H1 (cell line): ENCODE measurements around the gene PLTP. TPM values are rescaled to one million over a fixed set of nuclear protein-coding genes. Genes with fewer than 3 reads are reported as not detected.

Experiments
- CTCF ChIA-PET: fragments of 300-600 bp; sonication (Branson Sonifier 250); formaldehyde crosslinking; loops from one replicate; lab custom pipeline; 2021; ENCODE audit not compliant: partially characterized antibody; lab: Charles Lee
- POLR2A ChIA-PET: fragments of 300-600 bp; sonication (Branson Sonifier 250); formaldehyde crosslinking; loops from one replicate; lab custom pipeline; 2021; ENCODE audit warnings: inconsistent platforms; ENCODE audit not compliant: partially characterized antibody; lab: Charles Lee
- DNase-seq, 2 experiments: peaks; one replicate each; pipeline versions ENCODE4 v3.0.0 to v3.0.0-alpha.2; 2010 to 2022; ENCODE audit warnings: low spot score in 2 of 2, low read depth in 1 of 2, mixed read lengths in 1 of 2
- FAIRE-seq: peaks from 2 replicates; lab custom pipeline; 2011; peaks lifted over from hg19 to GRCh38; lab: Jason Lieb, UNC
- H2AFZ ChIP-seq: 2 replicates; pipeline ENCODE4 v1.8.1; 2012; ENCODE audit warnings: low read length, inconsistent platforms
- H2AK5ac ChIP-seq: 2 replicates; pipeline ENCODE4 v1.6.1; 2013; ENCODE audit warnings: low read depth, low read length
- H2BK120ac ChIP-seq: replicated peaks from 2 replicates; pipeline ENCODE3; 2013; ENCODE audit warnings: low read depth, low read length, inconsistent platforms
- H2BK12ac ChIP-seq: 2 replicates; pipeline ENCODE4 v1.6.1; 2013; ENCODE audit warnings: low read depth, low read length
- H2BK15ac ChIP-seq: 2 replicates; pipeline ENCODE4 v1.6.1; 2013; ENCODE audit warnings: low read length
- H2BK20ac ChIP-seq: 2 replicates; pipeline ENCODE4 v1.6.1; 2013; ENCODE audit warnings: low read length
- H2BK5ac ChIP-seq: 2 replicates; pipeline ENCODE4 v1.6.1; 2013; ENCODE audit warnings: low read depth, low read length
- H3K14ac ChIP-seq: 2 replicates; pipeline ENCODE4 v1.6.1; 2013; ENCODE audit warnings: inconsistent platforms; ENCODE audit not compliant: insufficient read length
- H3K18ac ChIP-seq: 2 replicates; pipeline ENCODE4 v1.6.1; 2013; ENCODE audit warnings: low read length; ENCODE audit errors: extremely low read depth
- H3K23ac ChIP-seq: 2 replicates; pipeline ENCODE4 v1.6.1; 2013; ENCODE audit warnings: inconsistent platforms; ENCODE audit not compliant: insufficient read length
- H3K23me2 ChIP-seq: 2 replicates; pipeline ENCODE4 v1.6.1; 2013; ENCODE audit warnings: low read depth, low read length
- H3K27ac ChIP-seq: 2 replicates; pipeline ENCODE4 v1.6.1; 2011; ENCODE audit warnings: low read depth, low read length, inconsistent platforms
- H3K27me3 ChIP-seq, 4 experiments: replicated peaks in 1 of 4; 1 replicate in 1 of 4; 2 replicates in 3 of 4; pipeline versions ENCODE4 v1.6.1 to v1.8.1; 2011 to 2013; ENCODE audit warnings: low read length in 3 of 4, mild to moderate bottlenecking in 3 of 4, inconsistent platforms in 2 of 4, mixed read lengths in 2 of 4, moderate library complexity in 1 of 4; ENCODE audit not compliant: control insufficient read depth in 3 of 4, insufficient read depth in 3 of 4; ENCODE audit errors: extremely low read depth in 1 of 4
- H3K36me3 ChIP-seq, 4 experiments: 2 replicates each; pipeline versions ENCODE4 v1.6.1 to v1.8.1; 2011 to 2013; ENCODE audit warnings: mild to moderate bottlenecking in 4 of 4, low read length in 3 of 4, moderate library complexity in 2 of 4, control low read depth in 1 of 4, inconsistent platforms in 1 of 4; ENCODE audit not compliant: insufficient read depth in 4 of 4, control insufficient read depth in 2 of 4
- H3K4ac ChIP-seq: replicated peaks from 2 replicates; pipeline ENCODE3; 2013; ENCODE audit warnings: low read length, low read depth, mixed read lengths, inconsistent platforms; ENCODE audit not compliant: insufficient read length
- H3K4me1 ChIP-seq, 4 experiments: replicated peaks in 1 of 4; 1 replicate in 1 of 4; 2 replicates in 3 of 4; pipeline versions ENCODE4 v1.6.1 to v1.8.1; 2011 to 2013; ENCODE audit warnings: low read length in 3 of 4, inconsistent platforms in 2 of 4, mixed read lengths in 1 of 4; ENCODE audit not compliant: insufficient read depth in 4 of 4, control insufficient read depth in 3 of 4
- H3K4me2 ChIP-seq, 2 experiments: 2 replicates each; pipeline versions ENCODE4 v1.6.1 to v1.8.1; 2011 to 2013; ENCODE audit warnings: low read depth in 2 of 2, low read length in 2 of 2, control low read depth in 1 of 2, inconsistent platforms in 1 of 2, mild to moderate bottlenecking in 1 of 2; ENCODE audit not compliant: insufficient read depth in 1 of 2
- H3K4me3 ChIP-seq, 4 experiments: fragments of 200-600, 300-600 bp in 1 of 4; sonication (generic), shearing (Covaris generic), sonication (Bioruptor Twin) in 1 of 4; 2 replicates each; pipeline versions ENCODE4 v1.5.1 to v1.8.1; 2011 to 2016; ENCODE audit warnings: low read length in 4 of 4, low read depth in 3 of 4, control low read depth in 2 of 4, inconsistent platforms in 2 of 4, mild to moderate bottlenecking in 2 of 4, mixed read lengths in 1 of 4, moderate library complexity in 1 of 4; ENCODE audit not compliant: insufficient read depth in 2 of 4; ENCODE audit errors: extremely low read depth in 1 of 4
- H3K56ac ChIP-seq: replicated peaks from 2 replicates; pipeline ENCODE3; 2013; ENCODE audit warnings: low read depth, mild to moderate bottlenecking, mixed read lengths, low read length, inconsistent platforms; ENCODE audit not compliant: insufficient read length
- H3K79me1 ChIP-seq: 2 replicates; pipeline ENCODE4 v1.6.1; 2013; ENCODE audit warnings: low read depth, low read length, control low read depth
- H3K79me2 ChIP-seq, 2 experiments: 2 replicates each; pipeline versions ENCODE4 v1.6.1 to v1.8.1; 2012 to 2013; ENCODE audit warnings: low read length in 2 of 2, mild to moderate bottlenecking in 2 of 2, inconsistent platforms in 1 of 2; ENCODE audit not compliant: insufficient read depth in 2 of 2, control insufficient read depth in 1 of 2
- H3K9ac ChIP-seq, 4 experiments: replicated peaks in 1 of 4; 1 replicate in 1 of 4; 2 replicates in 3 of 4; pipeline versions ENCODE4 v1.6.1 to v1.8.1; 2011 to 2013; ENCODE audit warnings: low read depth in 3 of 4, low read length in 3 of 4, control low read depth in 2 of 4, mild to moderate bottlenecking in 2 of 4, moderate library complexity in 2 of 4, inconsistent platforms in 1 of 4; ENCODE audit errors: extremely low read depth in 1 of 4
- H3K9me3 ChIP-seq, 2 experiments: 2 replicates each; pipeline versions ENCODE4 v1.6.1 to v1.8.1; 2012 to 2013; ENCODE audit warnings: mild to moderate bottlenecking in 2 of 2, moderate library complexity in 2 of 2, control low read depth in 1 of 2, inconsistent platforms in 1 of 2, low read depth in 1 of 2, low read length in 1 of 2, mixed read lengths in 1 of 2; ENCODE audit not compliant: insufficient read depth in 2 of 2
- H4K20me1 ChIP-seq, 2 experiments: replicated peaks in 1 of 2; 2 replicates each; pipeline versions ENCODE3 to v1.8.1; 2011 to 2013; ENCODE audit warnings: inconsistent platforms in 2 of 2, low read length in 2 of 2, mild to moderate bottlenecking in 1 of 2; ENCODE audit not compliant: insufficient read depth in 2 of 2, control insufficient read depth in 1 of 2
- H4K5ac ChIP-seq: 2 replicates; pipeline ENCODE4 v1.6.1; 2013; ENCODE audit warnings: low read length, low read depth, mixed read lengths, inconsistent platforms; ENCODE audit not compliant: insufficient read length
- H4K8ac ChIP-seq: 2 replicates; pipeline ENCODE4 v1.8.0; 2013; ENCODE audit warnings: mild to moderate bottlenecking, moderate library complexity, low read length, inconsistent platforms; ENCODE audit not compliant: insufficient read depth; ENCODE audit errors: extremely low read depth
- H4K91ac ChIP-seq: replicated peaks from 2 replicates; pipeline ENCODE3; 2013; ENCODE audit warnings: low read length, mixed read lengths, inconsistent platforms; ENCODE audit not compliant: insufficient read length
- SAP30 ChIP-seq: fragments of 300-600 bp; sonication (generic); IDR thresholded peaks from 2 replicates; pipeline ENCODE4 v1.7.1; 2012; ENCODE audit warnings: low read length, moderate library complexity, mild to moderate bottlenecking, inconsistent platforms; ENCODE audit not compliant: insufficient read depth, insufficient replicate concordance
- SIX5 ChIP-seq: IDR thresholded peaks from 2 replicates; pipeline ENCODE4 v1.6.1; 2011; ENCODE audit warnings: mild to moderate bottlenecking, low read depth, low read length
- WGBS, 2 experiments: shearing (Covaris generic) in 1 of 2; methylation state at CpG; one replicate each; pipeline versions ENCODE4 v1.1.6 to v1.1.7; 2013 to 2015; ENCODE audit warnings: low lambda C conversion rate in 2 of 2, mixed read lengths in 2 of 2, inconsistent platforms in 1 of 2, low coverage in 1 of 2, missing lambda C conversion rate in 1 of 2; ENCODE audit not compliant: insufficient replicate concordance in 2 of 2, insufficient coverage in 1 of 2, insufficient read length in 1 of 2; ENCODE audit errors: extremely low coverage in 1 of 2, missing lambda C conversion rate in 1 of 2; 5-methylcytosine and 5-hydroxymethylcytosine counted together
- polyA plus RNA-seq, 7 experiments: library from polyadenylated mRNA; depleted of rRNA in 3 of 7; stranded (reverse) in 5 of 7; unstranded in 2 of 7; fragments of >200 nt in 5 of 7; fragments of 200-250 nt in 2 of 7; gene quantifications; 1 replicate in 5 of 7; 2 replicates in 1 of 7; 4 replicates in 1 of 7; pipeline versions ENCODE4 v1.2.1 to v1.2.3, GENCODE V29; 2011 to 2013; ENCODE audit warnings: missing spikeins in 2 of 7, mixed read lengths in 2 of 7
- total RNA-seq: library from RNA; stranded (reverse); fragmentation: NEBNext Ultra II Directional; extraction: Animal tissue kit (Norgen Biotek cat#: 25700); gene quantifications from 2 replicates; pipeline ENCODE4 v1.2.1, GENCODE V29; 2021

Gene PLTP
- total and polyA plus RNA-seq, 2 of the 8 experiments (the other 6 are each of a cell fraction or from before 2014, with no cell fraction given) = 120 to 194 TPM

GRCh38 chr20:45925821-45926506 is 14.0 kb upstream of the PLTP start:
- no peaks in the 10 kb centered on the region for H3K79me1 ChIP-seq
- FAIRE-seq (no peak), DNase-seq (no peak)
- ChIA-PET POLR2A (interaction anchor here (0.9 to 11.8 kb wide), 11 partner anchors 7 to 101 kb away, joined by 3 to 165 read pairs (median 5); partner anchors contain the start of genes CTSA, NEURL2, PCIF1 and PLTP), CTCF (interaction anchor here (0.7 to 2.4 kb wide), 5 partner anchors 11 to 61 kb away, joined by 3 to 10 read pairs (median 4); no protein-coding TSS in a partner anchor)
- no peak overlapping the region for H3K56ac ChIP-seq
- no peak overlapping the region; the same call in 1 of the 2 replicates for H3K18ac ChIP-seq
- H4K8ac ChIP-seq = no peak overlapping the region
- H3K27me3 ChIP-seq = no peaks in the 10 kb centered on the region
- TF ChIP-seq SIX5 (no peak), SAP30 (no peak)
- no peak overlapping the region for H2BK120ac ChIP-seq
- H3K27ac ChIP-seq = no peak overlapping the region
- no peaks in the 10 kb centered on the region for H4K20me1 ChIP-seq
- H3K4me3 ChIP-seq = no peak overlapping the region
- no peak overlapping the region for H4K91ac ChIP-seq
- no peak overlapping the region; a peak in 1 of 7 replicates for H3K9ac ChIP-seq
- no peaks in the 10 kb centered on the region for H3K36me3 ChIP-seq
- H2BK15ac ChIP-seq = no peak overlapping the region
- H3K4ac ChIP-seq = no peak overlapping the region
- no peaks in the 10 kb centered on the region for H3K79me2 ChIP-seq
- 79% methylated on average over 9 of the region's 9 CpGs; no CpG with 5 or more reads in 1 of the 2 experiments for WGBS, 2 experiments
- H3K23ac ChIP-seq = no peak overlapping the region
- no peaks in the 10 kb centered on the region for H3K23me2 ChIP-seq
- no peak overlapping the region for H4K5ac ChIP-seq
- no peak overlapping the region for H2BK20ac ChIP-seq
- no peak overlapping the region; a peak in 1 of 4 replicates for H3K4me2 ChIP-seq
- no peak overlapping the region for H2BK5ac ChIP-seq
- no peak overlapping the region for H2BK12ac ChIP-seq
- no peaks in the 10 kb centered on the region for H3K9me3 ChIP-seq
- no peak overlapping the region for H3K14ac ChIP-seq
- H3K4me1 ChIP-seq = peaks cover 3 to 5% (median 4%) of the 10 kb centered on the region in 4 experiments; a peak in 4 of 7 replicates
- no peak overlapping the region for H2AK5ac ChIP-seq
- no peak overlapping the region for H2AFZ ChIP-seq
